ENCODE data around the gene ADORA1. TPM values are rescaled to one million over a fixed set of nuclear protein-coding genes. Genes with fewer than 3 reads are reported as not detected.

ADORA1 gene
- total and polyA plus RNA-seq, 4 experiments from 2014 or later, result 0.10 TPM; not detected in 3

GRCh38 chr1:203083463-203083921, 44.0 kb upstream of the ADORA1 start:
- Mint-ChIP-seq H3K4me1 (no peaks in the 10 kb centered on the region), H3K27ac (no peak overlapping the region), H3K9me3 (peaks cover 0 to 2% (median 0%) of the 10 kb centered on the region in 8 donors), H3K36me3 (no peaks in the 10 kb centered on the region), H3K4me3 (no peak overlapping the region), H3K27me3 (peaks cover 13 to 20% of the 10 kb centered on the region in 2 donors)
- POLR2A ChIA-PET (ENCODE audit: partially characterized antibody), result no interaction called here
- Histone ChIP-seq H3K9me3 (ENCODE audit: control insufficient read depth in 1 of 2, low read length in 2 of 2) (no peaks in the 10 kb centered on the region), H3K27me3 (ENCODE audit: insufficient read depth, low read length) (peaks cover 2% of the 10 kb centered on the region), H3K36me3 (ENCODE audit: insufficient read depth, low read length) (no peaks in the 10 kb centered on the region), H3K4me1 (ENCODE audit: insufficient read depth, low read length) (no peaks in the 10 kb centered on the region), H3K27ac (ENCODE audit: low read depth, low read length) (no peak overlapping the region), H3K4me3 (ENCODE audit: low read length in 2 of 2) (no peak overlapping the region)
- DNase-seq, result no peak
- intact Hi-C loops (cut with micrococcal nuclease), result no loop called here
- CTCF ChIA-PET (ENCODE audit: partially characterized antibody), result no interaction called here

GRCh38 chr1:203084588-203085527, 42.7 kb upstream of the ADORA1 start:
- H3K9me3 Mint-ChIP-seq, result no peaks in the 10 kb centered on the region
- Histone ChIP-seq H3K9me3 (ENCODE audit: control insufficient read depth in 1 of 2, low read length in 2 of 2) (no peaks in the 10 kb centered on the region), H3K4me3 (ENCODE audit: low read length in 2 of 2) (no peak overlapping the region), H3K27ac (ENCODE audit: low read depth, low read length) (no peak overlapping the region), H3K27me3 (ENCODE audit: insufficient read depth, low read length) (peaks cover 4% of the 10 kb centered on the region), H3K36me3 (ENCODE audit: insufficient read depth, low read length) (no peaks in the 10 kb centered on the region), H3K4me1 (ENCODE audit: insufficient read depth, low read length) (no peaks in the 10 kb centered on the region)
- intact Hi-C loops (cut with micrococcal nuclease), result no loop called here
- H3K27me3 Mint-ChIP-seq, result peaks cover 12 to 18% of the 10 kb centered on the region in 2 donors
- ChIA-PET CTCF (ENCODE audit: partially characterized antibody) (interaction anchor here (0.9 kb wide), 1 partner anchor 131 kb away, joined by 3 read pairs; no protein-coding TSS in a partner anchor), POLR2A (ENCODE audit: partially characterized antibody) (no interaction called here)
- H3K4me3 Mint-ChIP-seq, result no peak overlapping the region
- no peaks in the 10 kb centered on the region for H3K4me1 Mint-ChIP-seq
- no peaks in the 10 kb centered on the region for H3K36me3 Mint-ChIP-seq
- H3K27ac Mint-ChIP-seq, result no peak overlapping the region
- DNase-seq, result no peak

- Mint-ChIP-seq H3K27ac (no peak within 1 kb of the TSS), H3K4me1 (no peaks in the 10 kb centered on the region), H3K4me3 (no peak within 1 kb of the TSS), H3K9me3 (peaks cover 0 to 1% (median 0%) of the 10 kb centered on the region in 8 donors), H3K27me3 (peaks cover 12 to 19% of the 10 kb centered on the region in 2 donors), H3K36me3 (no peaks in the 10 kb centered on the region)
- ChIA-PET POLR2A (ENCODE audit: partially characterized antibody) (no interaction called here), CTCF (ENCODE audit: partially characterized antibody) (no interaction called here)
- intact Hi-C loops (cut with micrococcal nuclease), result no loop called here
- Histone ChIP-seq H3K4me3 (ENCODE audit: low read length in 2 of 2) (no peak within 1 kb of the TSS), H3K27ac (ENCODE audit: low read depth, low read length) (no peak within 1 kb of the TSS), H3K27me3 (ENCODE audit: insufficient read depth, low read length) (peaks cover 4% of the 10 kb centered on the region), H3K9me3 (ENCODE audit: control insufficient read depth in 1 of 2, low read length in 2 of 2) (no peaks in the 10 kb centered on the region), H3K4me1 (ENCODE audit: insufficient read depth, low read length) (no peaks in the 10 kb centered on the region), H3K36me3 (ENCODE audit: insufficient read depth, low read length) (no peaks in the 10 kb centered on the region)
- DNase-seq, result no peak
Measured at GRCh38 chr1:203085528-203086406, 41.8 kb upstream of the ADORA1 start, which contains the start of gene MYOG. MYOG (minus strand) TSS chr1:203086012; CDS start chr1:203085961, 51 bp downstream.

- peaks cover 7 to 20% of the 10 kb centered on the region in 2 donors for H3K27me3 Mint-ChIP-seq
- no peak for DNase-seq
- H3K36me3 Mint-ChIP-seq, result no peaks in the 10 kb centered on the region
- Histone ChIP-seq H3K36me3 (ENCODE audit: insufficient read depth, low read length) (no peaks in the 10 kb centered on the region), H3K4me1 (ENCODE audit: insufficient read depth, low read length) (no peaks in the 10 kb centered on the region), H3K27ac (ENCODE audit: low read depth, low read length) (no peak overlapping the region), H3K4me3 (ENCODE audit: low read length in 2 of 2) (no peak overlapping the region), H3K27me3 (ENCODE audit: insufficient read depth, low read length) (peaks cover 4% of the 10 kb centered on the region), H3K9me3 (ENCODE audit: control insufficient read depth in 1 of 2, low read length in 2 of 2) (no peaks in the 10 kb centered on the region)
- H3K4me3 Mint-ChIP-seq, result no peak overlapping the region
- no peak overlapping the region for H3K27ac Mint-ChIP-seq
- ChIA-PET POLR2A (ENCODE audit: partially characterized antibody) (no interaction called here), CTCF (ENCODE audit: partially characterized antibody) (interaction anchor here (0.8 kb wide), 1 partner anchor 14 kb away, joined by 3 read pairs; no protein-coding TSS in a partner anchor)
- H3K9me3 Mint-ChIP-seq, result peaks cover 0 to 3% (median 0%) of the 10 kb centered on the region in 8 donors
- intact Hi-C loops (cut with micrococcal nuclease), result no loop called here
- no peaks in the 10 kb centered on the region for H3K4me1 Mint-ChIP-seq
Measured at GRCh38 chr1:203086992-203087763, 40.3 kb upstream of the ADORA1 start.

- no peak for DNase-seq
- CTCF ChIA-PET (ENCODE audit: partially characterized antibody), result no interaction called here
- Histone ChIP-seq H3K27ac (ENCODE audit: low read depth, low read length) (no peak overlapping the region), H3K4me3 (ENCODE audit: low read length in 2 of 2) (no peak overlapping the region), H3K9me3 (ENCODE audit: control insufficient read depth in 1 of 2, low read length in 2 of 2) (no peaks in the 10 kb centered on the region), H3K27me3 (ENCODE audit: insufficient read depth, low read length) (peaks cover 4% of the 10 kb centered on the region), H3K4me1 (ENCODE audit: insufficient read depth, low read length) (no peaks in the 10 kb centered on the region), H3K36me3 (ENCODE audit: insufficient read depth, low read length) (no peaks in the 10 kb centered on the region)
- intact Hi-C loops (cut with micrococcal nuclease), result no loop called here
- Mint-ChIP-seq H3K36me3 (no peaks in the 10 kb centered on the region), H3K27me3 (peaks cover 7 to 20% of the 10 kb centered on the region in 2 donors), H3K9me3 (peaks cover 0 to 4% (median 0%) of the 10 kb centered on the region in 8 donors), H3K27ac (no peak overlapping the region), H3K4me3 (no peak overlapping the region), H3K4me1 (no peaks in the 10 kb centered on the region)
- POLR2A ChIA-PET (ENCODE audit: partially characterized antibody), result no interaction called here
Measured at GRCh38 chr1:203088441-203088840, 39.1 kb upstream of the ADORA1 start.

GRCh38 chr1:203089001-203089650, 38.4 kb upstream of the ADORA1 start:
- no peaks in the 10 kb centered on the region for H3K36me3 Mint-ChIP-seq
- Histone ChIP-seq H3K4me1 (ENCODE audit: insufficient read depth, low read length) (no peaks in the 10 kb centered on the region), H3K36me3 (ENCODE audit: insufficient read depth, low read length) (no peaks in the 10 kb centered on the region), H3K4me3 (ENCODE audit: low read length in 2 of 2) (no peak overlapping the region), H3K27ac (ENCODE audit: low read depth, low read length) (no peak overlapping the region), H3K27me3 (ENCODE audit: insufficient read depth, low read length) (peaks cover 4% of the 10 kb centered on the region), H3K9me3 (ENCODE audit: control insufficient read depth in 1 of 2, low read length in 2 of 2) (no peaks in the 10 kb centered on the region)
- DNase-seq, result no peak
- no peaks in the 10 kb centered on the region for H3K4me1 Mint-ChIP-seq
- H3K4me3 Mint-ChIP-seq, result no peak overlapping the region
- intact Hi-C loops (cut with micrococcal nuclease), result no loop called here
- H3K27me3 Mint-ChIP-seq, result peaks cover 7 to 20% of the 10 kb centered on the region in 2 donors
- H3K9me3 Mint-ChIP-seq, result peaks cover 0 to 7% (median 1%) of the 10 kb centered on the region in 8 donors
- POLR2A ChIA-PET (ENCODE audit: partially characterized antibody), result no interaction called here
- CTCF ChIA-PET (ENCODE audit: partially characterized antibody), result no interaction called here
- no peak overlapping the region for H3K27ac Mint-ChIP-seq
